Endometrial microvascular endothelial cells (primary cell): Measurements from ENCODE around the gene MYO5A. TPM values are rescaled to one million over a fixed set of nuclear protein-coding genes. Genes with fewer than 3 reads are reported as not detected.
"Not testable (repeated sequence)": the region's sequence is repeated elsewhere in the genome, so short reads cannot be mapped to it uniquely, and the experiment has no call there.

Source experiments
- in situ Hi-C: cut with HindIII; loops from 2 replicates; pipeline ENCODE4 v1.10.0; 2017; ENCODE audit warnings: low sequenced_read_pairs, low pct_unique_long_range_greater_than_20kb; ENCODE audit errors: inconsistent ontology term
- total RNA-seq: library from RNA; depleted of rRNA; stranded (reverse); fragments of >200 nt; gene quantifications from one replicate; pipeline ENCODE4 v1.2.3, GENCODE V29; 2015; ENCODE audit errors: inconsistent ontology term

MYO5A gene
- total RNA-seq, 1 donor from 2014 or later, result 75.4 TPM

GRCh38 chr15:52483707-52484106 lies 45.0 kb downstream of the MYO5A start:
- in situ Hi-C loops, result no loop called here

GRCh38 chr15:52481915-52482314 lies 46.8 kb downstream of the MYO5A start:
- in situ Hi-C loops, result no loop called here

GRCh38 chr15:52480990-52481389 lies 47.7 kb downstream of the MYO5A start:
- in situ Hi-C loops, result no loop called here

GRCh38 chr15:52466716-52467115 lies 62.0 kb downstream of the MYO5A start:
- in situ Hi-C loops, result no loop called here

- in situ Hi-C loops, result no loop called here
Measured at GRCh38 chr15:52466134-52466701, 62.5 kb downstream of the MYO5A start.

GRCh38 chr15:52464478-52464877 lies 64.2 kb downstream of the MYO5A start:
- in situ Hi-C loops, result no loop called here

GRCh38 chr15:52464040-52464439 lies 64.6 kb downstream of the MYO5A start:
- in situ Hi-C loops, result no loop called here

- in situ Hi-C loops, result no loop called here
Measured at GRCh38 chr15:52463638-52464037, 65.0 kb downstream of the MYO5A start.

- in situ Hi-C loops, result no loop called here
Measured at GRCh38 chr15:52462806-52463360, 65.8 kb downstream of the MYO5A start.

GRCh38 chr15:52459701-52460100 lies 69.0 kb downstream of the MYO5A start:
- in situ Hi-C loops, result not testable (repeated sequence)

GRCh38 chr15:52459265-52459664 lies 69.4 kb downstream of the MYO5A start:
- in situ Hi-C loops, result not testable (repeated sequence)

- in situ Hi-C loops, result no loop called here
Measured at GRCh38 chr15:52448011-52448890, 80.4 kb downstream of the MYO5A start.

GRCh38 chr15:52445954-52446353 lies 82.7 kb downstream of the MYO5A start:
- in situ Hi-C loops, result no loop called here

GRCh38 chr15:52445553-52445952 lies 83.1 kb downstream of the MYO5A start:
- in situ Hi-C loops, result no loop called here

- in situ Hi-C loops, result not testable (repeated sequence)
Measured at GRCh38 chr15:52443205-52443604, 85.5 kb downstream of the MYO5A start.

GRCh38 chr15:52441841-52442240 lies 86.8 kb downstream of the MYO5A start:
- in situ Hi-C loops, result no loop called here

GRCh38 chr15:52440946-52441345 lies 87.7 kb downstream of the MYO5A start:
- in situ Hi-C loops, result no loop called here

- in situ Hi-C loops, result no loop called here
Measured at GRCh38 chr15:52440414-52440813, 88.3 kb downstream of the MYO5A start.

GRCh38 chr15:52439470-52439869 lies 89.2 kb downstream of the MYO5A start:
- in situ Hi-C loops, result no loop called here

GRCh38 chr15:52439042-52439441 lies 89.6 kb downstream of the MYO5A start:
- in situ Hi-C loops, result not testable (repeated sequence)
